ENCODE data around the gene MCRIP1. TPM values are rescaled to one million over a fixed set of nuclear protein-coding genes. Genes with fewer than 3 reads are reported as not detected.

The MCRIP1 gene
- total RNA-seq, 3 donors from 2014 or later (not counting 1 experiment from before 2014, with no cell fraction given): 81.1 to 95.5 (median 84.2) TPM

GRCh38 chr17:81809556-81809998, 23.5 kb downstream of the MCRIP1 start:
- Histone ChIP-seq H3K9me3 (ENCODE audit: control insufficient read depth, insufficient read depth, low read length) (no peaks in the 10 kb centered on the region), H3K27me3 (ENCODE audit: control insufficient read depth, insufficient read depth, low read length) (peaks cover 11% of the 10 kb centered on the region), H3K27ac (ENCODE audit: low read length) (no peak overlapping the region), H3K36me3 (ENCODE audit: control insufficient read depth, insufficient read depth, low read length) (no peaks in the 10 kb centered on the region), H3K4me3 (ENCODE audit: low read length) (no peak overlapping the region), H3K4me1 (ENCODE audit: control insufficient read depth, insufficient read depth, low read length) (no peaks in the 10 kb centered on the region)
- no peak for DNase-seq
- WGBS (ENCODE audit: insufficient coverage): 63% methylated on average over 7 of the region's 7 CpGs
- H3K27me3 Mint-ChIP-seq (ENCODE audit: low read depth in 2 of 2): peaks cover 0 to 11% of the 10 kb centered on the region in 2 donors
- TF ChIP-seq CTCF (IDR thresholded peaks at IDR 0.05): no peak
- no peak for ATAC-seq
- peak overlapping the region in 1 of 2 donors; percentile 58 for H3K27ac Mint-ChIP-seq
- no peaks in the 10 kb centered on the region for H3K4me1 Mint-ChIP-seq
- intact Hi-C loops (cut with micrococcal nuclease): no loop called here
- H3K4me3 Mint-ChIP-seq: no peak overlapping the region
- H3K36me3 Mint-ChIP-seq: no peaks in the 10 kb centered on the region
- no peaks in the 10 kb centered on the region for H3K9me3 Mint-ChIP-seq

- H3K27ac ChIP-seq (ENCODE audit: low read length): no peak overlapping the region
- H3K9me3 ChIP-seq (ENCODE audit: control insufficient read depth, insufficient read depth, low read length): no peaks in the 10 kb centered on the region
- Mint-ChIP-seq H3K27me3 (ENCODE audit: low read depth in 2 of 2) (peaks cover 0 to 11% of the 10 kb centered on the region in 2 donors), H3K4me1 (no peaks in the 10 kb centered on the region), H3K36me3 (no peaks in the 10 kb centered on the region), H3K9me3 (no peaks in the 10 kb centered on the region), H3K27ac (peak overlapping the region in 1 of 2 donors; percentile 58), H3K4me3 (no peak overlapping the region)
- no peak for TF ChIP-seq CTCF (IDR thresholded peaks at IDR 0.05)
- DNase-seq: peak in 1 of 2 donors; percentile 38
- peaks cover 11% of the 10 kb centered on the region for H3K27me3 ChIP-seq (ENCODE audit: control insufficient read depth, insufficient read depth, low read length)
- intact Hi-C loops (cut with micrococcal nuclease): no loop called here
- 80% methylated on average over 20 of the region's 20 CpGs for WGBS (ENCODE audit: insufficient coverage)
- no peak overlapping the region for H3K4me3 ChIP-seq (ENCODE audit: low read length)
- ATAC-seq: peak in 1 of 3 donors; percentile 32
- H3K36me3 ChIP-seq (ENCODE audit: control insufficient read depth, insufficient read depth, low read length): no peaks in the 10 kb centered on the region
- no peaks in the 10 kb centered on the region for H3K4me1 ChIP-seq (ENCODE audit: control insufficient read depth, insufficient read depth, low read length)
Observed at GRCh38 chr17:81808778-81809555, 24.1 kb downstream of the MCRIP1 start.

- no peaks in the 10 kb centered on the region for H3K9me3 Mint-ChIP-seq
- ATAC-seq (no peak), DNase-seq (no peak)
- H3K36me3 Mint-ChIP-seq: no peaks in the 10 kb centered on the region
- no peak overlapping the region for H3K27ac ChIP-seq (ENCODE audit: low read length)
- no peaks in the 10 kb centered on the region for H3K4me1 ChIP-seq (ENCODE audit: control insufficient read depth, insufficient read depth, low read length)
- H3K27me3 ChIP-seq (ENCODE audit: control insufficient read depth, insufficient read depth, low read length): peaks cover 17% of the 10 kb centered on the region
- no peak overlapping the region for H3K4me3 Mint-ChIP-seq
- H3K4me3 ChIP-seq (ENCODE audit: low read length): no peak overlapping the region
- intact Hi-C loops (cut with micrococcal nuclease): no loop called here
- no peak for TF ChIP-seq CTCF (IDR thresholded peaks at IDR 0.05)
- H3K27ac Mint-ChIP-seq: no peak overlapping the region
- no peaks in the 10 kb centered on the region for H3K4me1 Mint-ChIP-seq
- WGBS (ENCODE audit: insufficient coverage): 60% methylated on average over 13 of the region's 13 CpGs
- H3K36me3 ChIP-seq (ENCODE audit: control insufficient read depth, insufficient read depth, low read length): no peaks in the 10 kb centered on the region
- H3K9me3 ChIP-seq (ENCODE audit: control insufficient read depth, insufficient read depth, low read length): no peaks in the 10 kb centered on the region
- H3K27me3 Mint-ChIP-seq (ENCODE audit: low read depth in 2 of 2): peaks cover under 1 to 17% of the 10 kb centered on the region in 2 donors
Observed at GRCh38 chr17:81807839-81808238, 25.3 kb downstream of the MCRIP1 start.

All from natural killer cell (primary cell).